ENCODE measurements around the gene FAIM. TPM values are rescaled to one million over a fixed set of nuclear protein-coding genes. Genes with fewer than 3 reads are reported as not detected.
"Not testable (repeated sequence)": the region's sequence is repeated elsewhere in the genome, so short reads cannot be mapped to it uniquely, and the experiment has no call there.

FAIM gene
- total and polyA plus RNA-seq, 7 experiments from 2014 or later, result 1.6 to 6.4 (median 3.1) TPM

DNA sequence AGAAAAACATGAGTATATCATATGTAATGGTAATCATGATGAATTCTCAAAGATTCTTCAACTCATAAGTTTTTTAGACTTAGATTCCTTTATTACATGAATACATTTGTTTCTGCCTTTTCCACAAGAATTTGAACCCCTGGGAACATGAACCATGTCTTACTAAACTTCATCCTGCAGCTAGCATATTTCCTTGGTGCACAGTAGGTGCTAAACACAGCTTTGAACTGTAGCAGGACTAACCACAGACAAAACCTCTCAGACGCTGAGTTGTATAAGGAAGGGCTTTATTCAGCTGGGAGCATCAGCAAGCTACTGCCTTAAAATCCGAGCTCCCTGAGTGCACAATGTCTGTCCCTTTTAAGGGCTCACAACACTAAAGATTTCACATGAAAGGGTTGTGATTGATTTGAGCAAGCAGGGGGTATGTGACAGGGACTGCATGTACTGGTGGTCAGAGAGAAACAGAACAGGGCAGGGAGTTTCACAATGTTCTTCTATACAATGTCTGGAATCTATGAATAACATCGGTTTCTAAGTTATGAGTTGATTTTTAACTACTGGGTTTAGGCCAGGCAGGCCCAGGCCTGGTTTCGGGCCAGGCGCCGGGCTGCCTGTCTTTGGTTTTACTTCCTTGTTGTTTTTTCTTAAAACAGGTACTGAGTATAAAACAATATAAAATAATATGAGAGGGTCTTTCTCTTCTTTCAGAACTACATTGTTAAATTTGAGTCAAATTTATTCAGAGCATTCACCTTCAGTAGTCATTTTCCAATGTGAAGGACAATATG, 11.2 kb upstream of the FAIM start:
- H3K9me3 ChIP-seq (ENCODE audit: control insufficient read depth in 2 of 3, low read length in 3 of 3); ATAC-seq; H3K4me3 ChIP-seq (ENCODE audit: low read length); H3K27me3 ChIP-seq (ENCODE audit: control insufficient read depth in 2 of 2, insufficient read depth in 2 of 2, low read length in 2 of 2); H3K36me3 Mint-ChIP-seq; H3K4me1 ChIP-seq (ENCODE audit: control insufficient read depth in 2 of 2, insufficient read depth in 2 of 2, low read length in 2 of 2); H3K4me3 Mint-ChIP-seq; H3K27me3 Mint-ChIP-seq; H3K27ac Mint-ChIP-seq; H3K36me3 ChIP-seq (ENCODE audit: control insufficient read depth in 2 of 3, insufficient read depth in 3 of 3, low read length in 3 of 3); DNase-seq; H3K27ac ChIP-seq (ENCODE audit: low read depth, low read length): not testable (repeated sequence)
- Mint-ChIP-seq H3K9me3 (peaks cover 0 to 12% (median 0%) of the 10 kb centered on the region in 11 donors), H3K4me1 (peaks cover 0 to 11% (median 6%) of the 10 kb centered on the region in 7 donors)
- intact Hi-C loops (cut with micrococcal nuclease), result loop anchor here in 1 of 2 donors (10.0 kb wide), 1 partner anchor 747 kb away; the partner anchor contains the start of gene MRPS22
- ChIA-PET POLR2A (interaction anchor here (2.9 kb wide), 1 partner anchor 12 kb away, joined by 9 read pairs; the partner anchor contains the start of gene FAIM), CTCF (interaction anchor here (1.8 kb wide), 1 partner anchor 318 kb away, joined by 6 read pairs; no protein-coding TSS in a partner anchor)

- H3K4me1 Mint-ChIP-seq, result peaks cover 0 to 10% (median 2%) of the 10 kb centered on the region in 7 donors
- ATAC-seq (no peak), DNase-seq (no peak)
- POLR2A ChIA-PET, result interaction anchor here (2.9 kb wide), 1 partner anchor 11 kb away, joined by 9 read pairs; the partner anchor contains the start of gene FAIM
- H3K4me3 Mint-ChIP-seq, result no peak overlapping the region
- H3K27me3 ChIP-seq (ENCODE audit: control insufficient read depth in 2 of 2, insufficient read depth in 2 of 2, low read length in 2 of 2), result no peaks in the 10 kb centered on the region
- H3K4me3 ChIP-seq (ENCODE audit: low read length), result no peak overlapping the region
- peaks cover 0 to 1% of the 10 kb centered on the region in 2 donors for H3K4me1 ChIP-seq (ENCODE audit: control insufficient read depth in 2 of 2, insufficient read depth in 2 of 2, low read length in 2 of 2)
- CTCF ChIA-PET, result interaction anchor here (1.2 to 1.3 kb wide), 2 partner anchors 311 to 317 kb away, joined by 3 to 6 read pairs; no protein-coding TSS in a partner anchor
- no peaks in the 10 kb centered on the region for H3K9me3 ChIP-seq (ENCODE audit: control insufficient read depth in 2 of 3, low read length in 3 of 3)
- intact Hi-C loops (cut with micrococcal nuclease), result loop anchor here in 1 of 2 donors (10.0 kb wide), 1 partner anchor 746 kb away; the partner anchor contains the start of gene MRPS22
- peaks cover 0 to 15% (median 0%) of the 10 kb centered on the region in 5 donors for H3K36me3 Mint-ChIP-seq
- H3K36me3 ChIP-seq (ENCODE audit: control insufficient read depth in 2 of 3, insufficient read depth in 3 of 3, low read length in 3 of 3), result no peaks in the 10 kb centered on the region
- peaks cover 0 to 3% (median 0%) of the 10 kb centered on the region in 5 donors for H3K27me3 Mint-ChIP-seq
- H3K27ac ChIP-seq (ENCODE audit: low read depth, low read length), result no peak overlapping the region
- H3K27ac Mint-ChIP-seq, result no peak overlapping the region
- H3K9me3 Mint-ChIP-seq, result peaks cover 0 to 12% (median 0%) of the 10 kb centered on the region in 11 donors
Observed at GRCh38 chr3:138598534-138598933, 10.0 kb upstream of the FAIM start.

- Mint-ChIP-seq H3K27me3 (peaks cover 0 to 3% (median 0%) of the 10 kb centered on the region in 5 donors), H3K9me3 (peaks cover 0 to 12% (median 0%) of the 10 kb centered on the region in 11 donors), H3K27ac (no peak overlapping the region), H3K4me3 (no peak overlapping the region), H3K4me1 (no peaks in the 10 kb centered on the region), H3K36me3 (peaks cover 0 to 22% (median 9%) of the 10 kb centered on the region in 5 donors)
- DNase-seq, result no peak
- CTCF ChIA-PET, result no interaction called here
- Histone ChIP-seq H3K27ac (ENCODE audit: low read depth, low read length) (no peak overlapping the region), H3K27me3 (ENCODE audit: control insufficient read depth in 2 of 2, insufficient read depth in 2 of 2, low read length in 2 of 2) (no peaks in the 10 kb centered on the region), H3K4me3 (ENCODE audit: low read length) (no peak overlapping the region), H3K9me3 (ENCODE audit: control insufficient read depth in 2 of 3, low read length in 3 of 3) (no peaks in the 10 kb centered on the region), H3K36me3 (ENCODE audit: control insufficient read depth in 2 of 3, insufficient read depth in 3 of 3, low read length in 3 of 3) (no peaks in the 10 kb centered on the region), H3K4me1 (ENCODE audit: control insufficient read depth in 2 of 2, insufficient read depth in 2 of 2, low read length in 2 of 2) (no peaks in the 10 kb centered on the region)
- POLR2A ChIA-PET, result interaction anchor here (0.6 to 1.5 kb wide), 2 partner anchors 9 to 323 kb away, joined by 3 to 7 read pairs; partner anchors contain the start of gene FAIM
- intact Hi-C loops (cut with micrococcal nuclease), result no loop called here
- ATAC-seq, result no peak
Observed at GRCh38 chr3:138600100-138600745, 8.3 kb upstream of the FAIM start.

DNA sequence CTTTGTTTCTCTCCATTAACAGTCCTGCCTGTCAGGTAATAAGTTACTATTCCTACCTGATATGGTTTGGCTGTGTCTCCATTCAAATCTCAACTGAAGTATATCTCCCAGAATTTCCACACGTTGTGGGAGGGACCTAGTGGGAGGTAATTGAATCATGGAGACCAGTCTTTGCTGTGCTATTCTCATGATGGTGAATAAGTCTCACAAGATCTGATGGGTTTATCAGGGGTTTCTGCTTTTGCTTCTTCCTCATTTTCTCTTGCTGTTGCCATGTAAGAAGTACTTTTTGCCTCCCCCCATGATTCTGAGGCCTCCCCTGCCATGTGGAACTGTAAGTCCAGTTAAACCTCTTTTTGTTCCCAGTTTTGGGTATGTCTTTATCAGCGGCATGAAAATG, 6.9 kb upstream of the FAIM start:
- CTCF ChIA-PET; H3K4me3 ChIP-seq (ENCODE audit: low read length): not testable (repeated sequence)

DNA sequence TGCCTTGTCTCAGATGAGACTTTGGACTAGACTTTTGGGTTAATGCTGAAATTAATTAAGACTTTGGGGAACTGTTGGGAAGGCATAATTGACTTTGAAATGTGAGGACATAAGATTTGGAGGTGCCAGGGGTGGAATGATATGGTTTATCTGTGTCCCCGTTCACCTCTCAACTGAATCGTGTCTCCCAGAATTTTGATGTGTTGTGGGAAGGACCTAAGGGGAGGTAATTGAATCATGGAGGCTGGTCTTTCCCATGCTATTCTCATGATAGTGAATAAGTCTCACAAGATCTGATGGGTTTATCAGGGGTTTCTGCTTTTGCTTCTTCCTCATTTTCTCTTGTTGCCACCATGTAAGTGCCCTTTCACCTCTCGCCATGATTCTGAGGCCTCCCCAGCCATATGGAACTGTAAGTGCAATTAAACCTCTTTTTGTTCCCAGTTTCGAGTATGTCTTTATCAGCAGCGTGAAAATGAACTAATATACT, 4.4 kb upstream of the FAIM start:
- H3K4me3 ChIP-seq (ENCODE audit: low read length); H3K27ac Mint-ChIP-seq; H3K27ac ChIP-seq (ENCODE audit: low read depth, low read length); H3K4me1 ChIP-seq (ENCODE audit: control insufficient read depth in 2 of 2, insufficient read depth in 2 of 2, low read length in 2 of 2); H3K9me3 ChIP-seq (ENCODE audit: control insufficient read depth in 2 of 3, low read length in 3 of 3); H3K27me3 ChIP-seq (ENCODE audit: control insufficient read depth in 2 of 2, insufficient read depth in 2 of 2, low read length in 2 of 2); ATAC-seq; DNase-seq; intact Hi-C loops (cut with micrococcal nuclease); POLR2A ChIA-PET; H3K27me3 Mint-ChIP-seq; H3K9me3 Mint-ChIP-seq; H3K4me3 Mint-ChIP-seq; CTCF ChIA-PET; H3K36me3 ChIP-seq (ENCODE audit: control insufficient read depth in 2 of 3, insufficient read depth in 3 of 3, low read length in 3 of 3): not testable (repeated sequence)
- peaks cover 3 to 12% (median 6%) of the 10 kb centered on the region in 7 donors for H3K4me1 Mint-ChIP-seq
- H3K36me3 Mint-ChIP-seq, result peaks cover 0 to 21% (median 12%) of the 10 kb centered on the region in 5 donors

More for the DNA sequence above, 6.9 kb upstream of the FAIM start:
- H3K36me3 ChIP-seq (ENCODE audit: control insufficient read depth in 2 of 3, insufficient read depth in 3 of 3, low read length in 3 of 3); DNase-seq; intact Hi-C loops (cut with micrococcal nuclease); ATAC-seq; H3K4me1 ChIP-seq (ENCODE audit: control insufficient read depth in 2 of 2, insufficient read depth in 2 of 2, low read length in 2 of 2); H3K27ac ChIP-seq (ENCODE audit: low read depth, low read length); H3K27me3 Mint-ChIP-seq; H3K4me1 Mint-ChIP-seq; H3K9me3 ChIP-seq (ENCODE audit: control insufficient read depth in 2 of 3, low read length in 3 of 3); H3K4me3 Mint-ChIP-seq; H3K27me3 ChIP-seq (ENCODE audit: control insufficient read depth in 2 of 2, insufficient read depth in 2 of 2, low read length in 2 of 2): not testable (repeated sequence)
- POLR2A ChIA-PET, result interaction anchor here (1.5 kb wide), 1 partner anchor 7 kb away, joined by 7 read pairs; the partner anchor contains the start of gene FAIM
- Mint-ChIP-seq H3K9me3 (peaks cover 0 to 12% (median 0%) of the 10 kb centered on the region in 11 donors), H3K27ac (peak overlapping the region in 1 of 9 donors; percentile 40), H3K36me3 (peaks cover 0 to 25% (median 11%) of the 10 kb centered on the region in 5 donors)

DNA sequence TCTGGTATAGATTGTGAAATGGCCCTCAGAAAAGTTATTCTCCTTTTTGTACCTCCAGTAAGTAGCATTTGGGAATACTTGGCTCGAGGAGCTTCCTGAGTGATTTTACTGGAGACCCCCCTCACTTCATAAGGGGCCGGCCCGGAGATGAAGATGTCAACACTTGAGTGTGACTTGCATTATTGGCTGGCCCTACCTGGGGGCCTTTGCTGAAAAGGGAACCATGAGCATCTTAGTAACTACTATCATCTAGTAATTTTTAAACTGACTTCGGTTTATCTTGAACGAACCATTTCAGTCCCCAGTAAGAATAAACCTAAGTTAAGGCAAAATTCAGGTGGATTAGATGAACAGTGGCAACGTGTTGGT, 1.3 kb downstream of the FAIM start:
- Mint-ChIP-seq H3K9me3 (peaks cover 0 to 6% (median 0%) of the 10 kb centered on the region in 11 donors), H3K27ac (peak overlapping the region; percentile 84 to 100 (median 98)), H3K36me3 (peaks cover 0 to 5% (median 3%) of the 10 kb centered on the region in 5 donors), H3K4me3 (peak overlapping the region; percentile 84 to 96 (median 91)), H3K4me1 (peaks cover 6 to 21% (median 18%) of the 10 kb centered on the region in 7 donors), H3K27me3 (peaks cover 0 to 3% (median 0%) of the 10 kb centered on the region in 5 donors)
- ChIA-PET CTCF (interaction anchor here (1.7 kb wide), 1 partner anchor 305 kb away, joined by 7 read pairs; no protein-coding TSS in a partner anchor), POLR2A (interaction anchor here (0.9 to 3.9 kb wide), 5 partner anchors 9 to 326 kb away, joined by 3 to 27 read pairs (median 7); partner anchors contain the start of gene CEP70)
- Histone ChIP-seq H3K27me3 (ENCODE audit: control insufficient read depth in 2 of 2, insufficient read depth in 2 of 2, low read length in 2 of 2) (no peaks in the 10 kb centered on the region), H3K9me3 (ENCODE audit: control insufficient read depth in 2 of 3, low read length in 3 of 3) (no peaks in the 10 kb centered on the region), H3K4me3 (ENCODE audit: low read length) (peak overlapping the region; percentile 81), H3K36me3 (ENCODE audit: control insufficient read depth in 2 of 3, insufficient read depth in 3 of 3, low read length in 3 of 3) (no peaks in the 10 kb centered on the region), H3K4me1 (ENCODE audit: control insufficient read depth in 2 of 2, insufficient read depth in 2 of 2, low read length in 2 of 2) (peaks cover 14 to 15% of the 10 kb centered on the region in 2 donors), H3K27ac (ENCODE audit: low read depth, low read length) (peak overlapping the region; percentile 90)
- intact Hi-C loops (cut with micrococcal nuclease), result loop anchor here in 1 of 2 donors (1.0 to 5.0 kb wide), 3 partner anchors 224 to 732 kb away; partner anchors contain the start of genes MRPS22, NME9 and PIK3CB
- DNase-seq, result no peak
- ATAC-seq, result no peak

Measured in naive thymus-derived CD4-positive, alpha-beta T cell (primary cell).